GM12878 (cell line): ENCODE measurements around the gene ALOXE3. TPM values are rescaled to one million over a fixed set of nuclear protein-coding genes. Genes with fewer than 3 reads are reported as not detected.

Source experiments
- ATAC-seq: fragments of 200-7000 bp; cut with Tn5 transposase; 3 replicates; pipeline ENCODE4 v1.9.1; 2020; ENCODE audit warnings: mild to moderate bottlenecking, moderate library complexity
- BruUV-seq: library from RNA; stranded (reverse); fragments of 400-500 nt; replicated peaks from 2 replicates; lab custom pipeline; 2021; lab: Mats Ljungman, UMichigan
- CTCF ChIA-PET: fragments of 300-600 bp; sonication (Branson Sonifier 250); formaldehyde crosslinking; extraction: SDS; loops from one replicate; lab custom pipeline; 2021; ENCODE audit warnings: inconsistent platforms; lab: Yijun Ruan, JAX
- POLR2A ChIA-PET: fragments of 350-600 bp; formaldehyde crosslinking; extraction: SDS; loops from one replicate; lab custom pipeline; 2021; ENCODE audit warnings: inconsistent platforms; lab: Charles Lee
- RAD21 ChIA-PET: fragments of 300-600 bp; sonication (Branson Sonifier 250); formaldehyde crosslinking; loops from one replicate; lab custom pipeline; 2023; ENCODE audit warnings: antibody characterized with exemption; ENCODE audit not compliant: unreplicated experiment; lab: Charles Lee
- SMC1A ChIA-PET: fragments of 300-600 bp; sonication (Branson Sonifier 250); formaldehyde crosslinking; loops from one replicate; lab custom pipeline; 2023; ENCODE audit not compliant: unreplicated experiment, uncharacterized antibody; lab: Charles Lee
- DNase-seq: peaks from one replicate; pipeline ENCODE4 v3.0.0-alpha.2; 2011; ENCODE audit warnings: low read depth, low spot score
- FAIRE-seq: peaks from 3 replicates; lab custom pipeline; 2011; peaks lifted over from hg19 to GRCh38; lab: Jason Lieb, UNC
- H2AFZ ChIP-seq: 2 replicates; pipeline ENCODE4 v1.6.0; 2011; ENCODE audit warnings: low read depth, low read length, control low read depth; ENCODE audit not compliant: control insufficient read depth
- H3K27ac ChIP-seq: 2 replicates; pipeline ENCODE4 v1.5.1; 2011; ENCODE audit warnings: control low read depth; ENCODE audit not compliant: control insufficient read depth, insufficient read depth
- H3K27me3 ChIP-seq, 2 experiments: replicated peaks in 1 of 2; 2 replicates each; pipeline versions ENCODE4 v1.6.0 to v1.6.1; 2011; ENCODE audit warnings: low read length in 1 of 2; ENCODE audit not compliant: control insufficient read depth in 2 of 2, insufficient read depth in 2 of 2
- H3K36me3 ChIP-seq, 2 experiments: 2 replicates each; pipeline ENCODE4 v1.5.1; 2011; ENCODE audit warnings: low read length in 1 of 2; ENCODE audit not compliant: control insufficient read depth in 2 of 2, insufficient read depth in 2 of 2
- H3K4me1 ChIP-seq: 2 replicates; pipeline ENCODE4 v1.6.1; 2011; ENCODE audit warnings: mild to moderate bottlenecking, low read length, moderate library complexity, mixed read lengths; ENCODE audit not compliant: control insufficient read depth, insufficient read depth
- H3K4me2 ChIP-seq: 2 replicates; pipeline ENCODE4 v1.6.0; 2011; ENCODE audit warnings: control low read depth; ENCODE audit not compliant: control insufficient read depth, insufficient read depth
- H3K4me3 ChIP-seq: fragments of 200-600 bp; sonication (generic); 2 replicates; pipeline ENCODE4 v1.5.1; 2016
- H3K79me2 ChIP-seq: 2 replicates; pipeline ENCODE4 v1.6.0; 2011; ENCODE audit warnings: low read length; ENCODE audit not compliant: control insufficient read depth, insufficient read depth
- H3K9ac ChIP-seq: 2 replicates; pipeline ENCODE4 v1.8.0; 2011; ENCODE audit warnings: low read length, control low read depth, mixed read lengths; ENCODE audit not compliant: control insufficient read depth, insufficient read depth
- H3K9me3 ChIP-seq: replicated peaks from 3 replicates; pipeline ENCODE4 v1.5.1; 2011; ENCODE audit warnings: mild to moderate bottlenecking, low read length; ENCODE audit not compliant: control insufficient read depth, insufficient read depth
- H4K20me1 ChIP-seq: 2 replicates; pipeline ENCODE4 v1.6.0; 2011; ENCODE audit not compliant: control insufficient read depth, insufficient read depth
- HCFC1 ChIP-seq: fragments of 150-350 bp; IDR thresholded peaks from 2 replicates; pipeline ENCODE4 v1.6.1; 2014; ENCODE audit warnings: low read length
- HDGF ChIP-seq: fragments of 450-650 bp; IDR thresholded peaks from 2 replicates; pipeline ENCODE4 v1.6.1; 2016; ENCODE audit warnings: antibody characterized with exemption
- MEF2A ChIP-seq: IDR thresholded peaks from 2 replicates; pipeline ENCODE4 v1.6.1; 2011; ENCODE audit warnings: low read depth, mild to moderate bottlenecking, low read length, moderate library complexity; ENCODE audit not compliant: insufficient read depth
- ZBED1 ChIP-seq: IDR thresholded peaks from 2 replicates; pipeline ENCODE4 v1.6.1; 2016; ENCODE audit warnings: borderline replicate concordance
- ZSCAN29 ChIP-seq: fragments of 450-650 bp; IDR thresholded peaks from 2 replicates; pipeline ENCODE4 v1.6.1; 2017; ENCODE audit warnings: mild to moderate bottlenecking, moderate library complexity
- WGBS: methylation state at CpG from one replicate; pipeline ENCODE4 v1.1.6; 2016; ENCODE audit warnings: low lambda C conversion rate; ENCODE audit not compliant: insufficient replicate concordance, insufficient coverage; ENCODE audit errors: missing lambda C conversion rate; 5-methylcytosine and 5-hydroxymethylcytosine counted together
- in situ Hi-C: fragments of 300-500 bp; cut with MboI; formaldehyde crosslinking; loops from 9 replicates; pipeline ENCODE4 v1.14.3; 2018; ENCODE audit warnings: mixed read lengths
- intact Hi-C: fragments of 100-400 bp; cut with micrococcal nuclease; formaldehyde crosslinking; loops from one replicate; pipeline ENCODE4 v1.14.2; 2022; ENCODE audit not compliant: unreplicated experiment
- polyA plus RNA-seq, 11 experiments: library from polyadenylated mRNA; depleted of rRNA in 4 of 11; unstranded in 6 of 11; stranded (reverse) in 5 of 11; fragments of >200 nt; fragmentation: Nextera tagmentation in 4 of 11; fragmentation: Illumina TruSeq in 1 of 11; extraction: Ambion mirVana in 4 of 11; extraction: Trizol in 1 of 11; gene quantifications; 1 replicate in 1 of 11; 2 replicates in 10 of 11; pipeline versions ENCODE4 v1.2.1 to v1.2.3, GENCODE V29; 2011 to 2016; ENCODE audit warnings: inconsistent platforms in 2 of 11, missing spikeins in 2 of 11, low read depth in 1 of 11
- total RNA-seq, 4 experiments: library from RNA; depleted of rRNA in 3 of 4; stranded (reverse); fragments of >200 nt in 3 of 4; fragmentation: Illumina TruSeq in 1 of 4; extraction: Trizol in 1 of 4; gene quantifications; 2 replicates each; pipeline versions ENCODE4 v1.2.1 to v1.2.3, GENCODE V29; 2013 to 2021

ALOXE3 gene
- total and polyA plus RNA-seq, 10 of the 15 experiments (the other 5 are each of a cell fraction or from before 2014, with no cell fraction given): 0.04 TPM; not detected in 9

- ChIA-PET SMC1A (no interaction called here), CTCF (interaction anchor here (1.1 to 2.4 kb wide), 3 partner anchors 9 to 236 kb away, joined by 3 to 8 read pairs (median 3); no protein-coding TSS in a partner anchor), RAD21 (no interaction called here), POLR2A (no interaction called here)
- TF ChIP-seq HCFC1: no peak
- TF ChIP-seq ZBED1: no peak
- H3K27me3 ChIP-seq: peaks cover 0 to 3% of the 10 kb centered on the region in 2 experiments
- no peak for DNase-seq
- H3K4me2 ChIP-seq: no peak overlapping the region
- no peak for FAIRE-seq
- no peak overlapping the region for H2AFZ ChIP-seq
- H3K79me2 ChIP-seq: no peaks in the 10 kb centered on the region
- BruUV-seq: no TSS peak
- no peaks in the 10 kb centered on the region for H4K20me1 ChIP-seq
- no peak overlapping the region for H3K9ac ChIP-seq
- no peaks in the 10 kb centered on the region for H3K4me1 ChIP-seq
- intact Hi-C loops: loop anchor here (5.0 kb wide), 2 partner anchors 53 to 98 kb away; partner anchors contain the start of genes ALOXE3 and VAMP2
- H3K36me3 ChIP-seq: no peaks in the 10 kb centered on the region
- H3K27ac ChIP-seq: no peak overlapping the region
- H3K4me3 ChIP-seq: no peak overlapping the region
- in situ Hi-C loops: no loop called here
- 2% methylated on average over 6 of the region's 6 CpGs for WGBS
- H3K9me3 ChIP-seq: no peaks in the 10 kb centered on the region
- ATAC-seq: no peak
These were observed 53.7 kb downstream of the ALOXE3 start for GRCh38 chr17:8064561-8065019.

GRCh38 chr17:8063761-8064534 lies 54.4 kb downstream of the ALOXE3 start:
- intact Hi-C loops: loop anchor here (5.0 kb wide), 2 partner anchors 53 to 98 kb away; partner anchors contain the start of genes ALOXE3 and VAMP2
- CTCF ChIA-PET: interaction anchor here (1.4 to 2.4 kb wide), 2 partner anchors 10 to 237 kb away, joined by 3 to 8 read pairs; no protein-coding TSS in a partner anchor
- Histone ChIP-seq H3K36me3 (no peaks in the 10 kb centered on the region), H3K4me1 (no peaks in the 10 kb centered on the region), H3K79me2 (no peaks in the 10 kb centered on the region), H4K20me1 (no peaks in the 10 kb centered on the region), H3K9me3 (no peaks in the 10 kb centered on the region), H2AFZ (no peak overlapping the region), H3K4me3 (no peak overlapping the region), H3K27me3 (peaks cover 3 to 4% of the 10 kb centered on the region in 2 experiments)
- 20% methylated on average over 7 of the region's 28 CpGs for WGBS
- no peak for DNase-seq
- RAD21 ChIA-PET: no interaction called here
- SMC1A ChIA-PET: no interaction called here
- ATAC-seq: no peak
- no peak for FAIRE-seq
- POLR2A ChIA-PET: no interaction called here
- in situ Hi-C loops: no loop called here
- TF ChIP-seq HDGF: no peak
- no peak for TF ChIP-seq MEF2A
- no peak for TF ChIP-seq ZSCAN29
- TF ChIP-seq, all 136 proteins: peak for 0
- Histone ChIP-seq H3K27ac (no peak overlapping the region), H3K4me2 (no peak overlapping the region), H3K9ac (no peak overlapping the region)
- BruUV-seq: no TSS peak
